Uterus (tissue), 2 donors: ENCODE results near the gene ZSCAN5C.

ENCODE experiments used
- POLR2A ChIP-seq, 2 donors: fragments of 450-650 bp; IDR thresholded peaks; one replicate each; pipeline ENCODE4 v1.6.1; 2016; ENCODE audit warnings: antibody characterized with exemption in 2 of 2, mild to moderate bottlenecking in 1 of 2, moderate library complexity in 1 of 2
- TF ChIP-seq, protein P1 (sequence below), 4 experiments: fragments of 200-600 bp in 2 of 4; fragments of 450-650 bp in 2 of 4; sonication (generic) in 2 of 4; IDR thresholded peaks; one replicate each; pipeline ENCODE4 v1.5.1; 2016 to 2019; ENCODE audit warnings: antibody characterized with exemption in 4 of 4, mild to moderate bottlenecking in 2 of 4, moderate library complexity in 1 of 4

DNA sequence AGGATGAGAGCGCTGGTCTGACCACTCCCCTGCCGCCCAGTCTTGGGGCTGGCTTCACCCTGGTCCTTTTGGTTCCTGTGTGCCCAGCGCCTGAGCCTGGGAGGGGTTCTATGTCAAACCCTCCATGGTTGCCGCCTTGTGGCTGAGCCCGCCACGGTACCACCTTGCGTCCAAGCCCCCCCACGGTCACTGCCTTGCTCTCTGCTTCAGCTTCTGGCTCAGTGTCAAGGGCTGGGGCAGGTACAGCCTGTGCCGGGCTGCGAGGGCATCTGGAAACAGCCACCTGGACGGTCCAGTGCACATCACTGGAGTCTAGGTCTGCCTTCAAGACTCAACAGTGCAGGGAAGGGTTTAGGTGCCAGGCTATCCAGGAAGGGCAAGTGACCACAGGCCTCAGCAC, 40.5 kb upstream of the ZSCAN5C start:
- TF ChIP-seq, protein P1, sequence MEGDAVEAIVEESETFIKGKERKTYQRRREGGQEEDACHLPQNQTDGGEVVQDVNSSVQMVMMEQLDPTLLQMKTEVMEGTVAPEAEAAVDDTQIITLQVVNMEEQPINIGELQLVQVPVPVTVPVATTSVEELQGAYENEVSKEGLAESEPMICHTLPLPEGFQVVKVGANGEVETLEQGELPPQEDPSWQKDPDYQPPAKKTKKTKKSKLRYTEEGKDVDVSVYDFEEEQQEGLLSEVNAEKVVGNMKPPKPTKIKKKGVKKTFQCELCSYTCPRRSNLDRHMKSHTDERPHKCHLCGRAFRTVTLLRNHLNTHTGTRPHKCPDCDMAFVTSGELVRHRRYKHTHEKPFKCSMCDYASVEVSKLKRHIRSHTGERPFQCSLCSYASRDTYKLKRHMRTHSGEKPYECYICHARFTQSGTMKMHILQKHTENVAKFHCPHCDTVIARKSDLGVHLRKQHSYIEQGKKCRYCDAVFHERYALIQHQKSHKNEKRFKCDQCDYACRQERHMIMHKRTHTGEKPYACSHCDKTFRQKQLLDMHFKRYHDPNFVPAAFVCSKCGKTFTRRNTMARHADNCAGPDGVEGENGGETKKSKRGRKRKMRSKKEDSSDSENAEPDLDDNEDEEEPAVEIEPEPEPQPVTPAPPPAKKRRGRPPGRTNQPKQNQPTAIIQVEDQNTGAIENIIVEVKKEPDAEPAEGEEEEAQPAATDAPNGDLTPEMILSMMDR (IDR thresholded peaks at IDR 0.05): no peak
- TF ChIP-seq POLR2A (IDR thresholded peaks at IDR 0.05): no peak
